DOHH2 (cell line): Measurements from ENCODE around the gene KRT10.

ENCODE experiments used
- EZH2phosphoT487 ChIP-seq: fragments of 200-600 bp; sonication (generic); IDR thresholded peaks from 2 replicates; pipeline ENCODE4 v1.6.1; 2017; ENCODE audit warnings: borderline replicate concordance, mild to moderate bottlenecking, antibody characterized with exemption, low read length, moderate library complexity, mixed read lengths
- TF ChIP-seq, protein P1 (sequence below): fragments of 200-600 bp; sonication (generic); IDR thresholded peaks from one replicate; pipeline ENCODE4 v1.5.1; 2014; ENCODE audit warnings: antibody characterized with exemption, mild to moderate bottlenecking, low read depth, low read length; ENCODE audit not compliant: poor library complexity, severe bottlenecking

DNA sequence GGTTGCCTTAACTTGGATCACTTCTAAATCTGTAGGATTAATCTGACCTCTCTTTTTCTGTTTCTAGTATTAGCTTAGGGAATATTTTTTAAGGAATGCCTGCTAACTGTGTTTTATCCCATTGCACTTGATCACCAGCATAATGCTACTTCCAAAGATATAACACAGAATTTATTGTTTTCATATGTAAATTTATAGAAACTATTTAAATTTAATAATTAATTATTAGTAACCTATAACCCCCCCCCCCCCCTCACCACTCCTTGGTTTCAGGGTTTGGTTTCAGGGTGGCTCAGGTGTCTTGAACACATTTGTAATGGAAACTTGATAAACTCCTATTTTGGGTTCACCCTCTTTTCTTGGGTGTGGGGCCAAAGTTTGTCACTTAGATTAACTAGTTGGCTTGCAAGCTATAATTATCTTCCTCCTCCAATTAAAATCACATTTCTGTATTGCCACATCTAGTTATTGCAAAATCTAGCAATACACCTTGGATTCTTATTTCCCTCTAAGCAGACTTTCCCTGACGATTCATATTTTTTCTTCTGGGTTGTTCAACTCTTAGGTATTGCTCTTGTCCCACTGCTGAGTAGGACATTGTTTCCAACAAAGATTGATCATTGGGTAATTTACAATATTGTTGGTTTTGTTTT lies 26.3 kb upstream of the KRT10 start:
- TF ChIP-seq, protein P1, sequence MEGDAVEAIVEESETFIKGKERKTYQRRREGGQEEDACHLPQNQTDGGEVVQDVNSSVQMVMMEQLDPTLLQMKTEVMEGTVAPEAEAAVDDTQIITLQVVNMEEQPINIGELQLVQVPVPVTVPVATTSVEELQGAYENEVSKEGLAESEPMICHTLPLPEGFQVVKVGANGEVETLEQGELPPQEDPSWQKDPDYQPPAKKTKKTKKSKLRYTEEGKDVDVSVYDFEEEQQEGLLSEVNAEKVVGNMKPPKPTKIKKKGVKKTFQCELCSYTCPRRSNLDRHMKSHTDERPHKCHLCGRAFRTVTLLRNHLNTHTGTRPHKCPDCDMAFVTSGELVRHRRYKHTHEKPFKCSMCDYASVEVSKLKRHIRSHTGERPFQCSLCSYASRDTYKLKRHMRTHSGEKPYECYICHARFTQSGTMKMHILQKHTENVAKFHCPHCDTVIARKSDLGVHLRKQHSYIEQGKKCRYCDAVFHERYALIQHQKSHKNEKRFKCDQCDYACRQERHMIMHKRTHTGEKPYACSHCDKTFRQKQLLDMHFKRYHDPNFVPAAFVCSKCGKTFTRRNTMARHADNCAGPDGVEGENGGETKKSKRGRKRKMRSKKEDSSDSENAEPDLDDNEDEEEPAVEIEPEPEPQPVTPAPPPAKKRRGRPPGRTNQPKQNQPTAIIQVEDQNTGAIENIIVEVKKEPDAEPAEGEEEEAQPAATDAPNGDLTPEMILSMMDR: no peak
- TF ChIP-seq EZH2phosphoT487: no peak
